Adrenal gland (tissue), 12 donors: Measurements from ENCODE around the gene MAP3K7. TPM values are rescaled to one million over a fixed set of nuclear protein-coding genes. Genes with fewer than 3 reads are reported as not detected.

Experiments
- DNase-seq, 7 donors: peaks; one replicate each; pipeline ENCODE4 v3.0.0-alpha.2; 2019 to 2020
- H3K27ac ChIP-seq, 5 donors: fragments of 200-600 bp; sonication (generic) in 4 of 5; 1 replicate in 3 of 5; 2 replicates in 2 of 5; pipeline versions ENCODE4 v1.5.1 to v1.8.0; 2016 to 2020; ENCODE audit warnings: mild to moderate bottlenecking in 1 of 5
- H3K27me3 ChIP-seq: fragments of 200-600 bp; 2 replicates; pipeline ENCODE4 v1.8.0; 2021
- H3K36me3 ChIP-seq, 2 donors: fragments of 200-600 bp; replicated peaks in 1 of 2; 1 replicate in 1 of 2; 2 replicates in 1 of 2; pipeline versions ENCODE4 v1.5.1 to v1.8.0; 2018 to 2022
- H3K4me1 ChIP-seq, 2 donors: fragments of 200-600 bp; replicated peaks in 1 of 2; 1 replicate in 1 of 2; 2 replicates in 1 of 2; pipeline versions ENCODE4 v1.5.1 to v1.8.0; 2018 to 2021
- H3K4me3 ChIP-seq, 4 donors: fragments of 200-600 bp; sonication (generic) in 3 of 4; one replicate each; pipeline ENCODE4 v1.5.1; 2016 to 2018
- H3K9me3 ChIP-seq, 3 donors: fragments of 200-600 bp; sonication (generic) in 1 of 3; replicated peaks in 1 of 3; 1 replicate in 2 of 3; 2 replicates in 1 of 3; pipeline versions ENCODE4 v1.5.1 to v1.8.0; 2016 to 2021
- POLR2A ChIP-seq, 2 donors: fragments of 450-650 bp; IDR thresholded peaks; one replicate each; pipeline ENCODE4 v1.6.1; 2017; ENCODE audit warnings: antibody characterized with exemption in 2 of 2, mild to moderate bottlenecking in 2 of 2, moderate library complexity in 1 of 2
- WGBS, 4 donors: extraction: QIAGEN DNeasy Blood & Tissue Kit in 2 of 4; methylation state at CpG; one replicate each; pipeline versions ENCODE4 v1.1.5 to v1.1.7; 2013 to 2017; 5-methylcytosine and 5-hydroxymethylcytosine counted together
- intact Hi-C, 2 donors: fragments of 100-400 bp; cut with DNase I; formaldehyde crosslinking; loops; one replicate each; pipeline versions ENCODE4 v1.14.1 to v1.15.0; 2022 to 2023
- polyA plus RNA-seq, 3 donors: library from polyadenylated mRNA; stranded (reverse); fragments of 200-250 nt in 2 of 3; fragments of 350-450 nt in 1 of 3; fragmentation: Illumina TruSeq in 1 of 3; extraction: RNeasy Lipid Tissue Mini Kit (QIAGEN cat#74804) in 1 of 3; gene quantifications; one replicate each; pipeline ENCODE4 v1.2.3, GENCODE V29; 2013 to 2014
- total RNA-seq, 9 donors: library from RNA; depleted of rRNA in 4 of 9; stranded (reverse); fragments of >200 nt in 4 of 9; fragments of 120-200 nt in 1 of 9; fragmentation: NEBNext Ultra II Directional in 1 of 9; extraction: Animal tissue kit (Norgen Biotek cat#: 25700) in 1 of 9; gene quantifications; one replicate each; pipeline versions ENCODE4 v1.1.0 to v1.2.4, GENCODE V29; 2013 to 2023
- TF ChIP-seq, protein P1 (sequence below), 6 experiments: fragments of 450-650 bp in 4 of 6; fragments of 200-600 bp in 2 of 6; sonication (generic) in 1 of 6; IDR thresholded peaks; 1 replicate in 5 of 6; 2 replicates in 1 of 6; pipeline versions ENCODE4 v1.5.1 to v1.8.0; 2016 to 2021; ENCODE audit warnings: antibody characterized with exemption in 6 of 6, mild to moderate bottlenecking in 2 of 6, moderate library complexity in 1 of 6
- donor health status: healthy with polysubstance abuse.
- donor health status: Bipolar disorder and iron deficiency.
- donor health status: DM: yes; HTN: yes; CAD: no.
- donor health status: DM: no; HTN: no; CAD: no.
- donor health status: DM: no; HTN: no; CAD: no.
- donor health status: DM: yes; HTN: yes; CAD: no.

Gene MAP3K7
- total and polyA plus RNA-seq, 12 donors: 14.4 to 35.1 (median 21.1) TPM

- peaks cover 0 to 7% of the 10 kb centered on the region in 2 donors for H3K4me1 ChIP-seq
- TF ChIP-seq, protein P1, sequence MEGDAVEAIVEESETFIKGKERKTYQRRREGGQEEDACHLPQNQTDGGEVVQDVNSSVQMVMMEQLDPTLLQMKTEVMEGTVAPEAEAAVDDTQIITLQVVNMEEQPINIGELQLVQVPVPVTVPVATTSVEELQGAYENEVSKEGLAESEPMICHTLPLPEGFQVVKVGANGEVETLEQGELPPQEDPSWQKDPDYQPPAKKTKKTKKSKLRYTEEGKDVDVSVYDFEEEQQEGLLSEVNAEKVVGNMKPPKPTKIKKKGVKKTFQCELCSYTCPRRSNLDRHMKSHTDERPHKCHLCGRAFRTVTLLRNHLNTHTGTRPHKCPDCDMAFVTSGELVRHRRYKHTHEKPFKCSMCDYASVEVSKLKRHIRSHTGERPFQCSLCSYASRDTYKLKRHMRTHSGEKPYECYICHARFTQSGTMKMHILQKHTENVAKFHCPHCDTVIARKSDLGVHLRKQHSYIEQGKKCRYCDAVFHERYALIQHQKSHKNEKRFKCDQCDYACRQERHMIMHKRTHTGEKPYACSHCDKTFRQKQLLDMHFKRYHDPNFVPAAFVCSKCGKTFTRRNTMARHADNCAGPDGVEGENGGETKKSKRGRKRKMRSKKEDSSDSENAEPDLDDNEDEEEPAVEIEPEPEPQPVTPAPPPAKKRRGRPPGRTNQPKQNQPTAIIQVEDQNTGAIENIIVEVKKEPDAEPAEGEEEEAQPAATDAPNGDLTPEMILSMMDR (IDR thresholded peaks at IDR 0.05): no peak
- TF ChIP-seq POLR2A (IDR thresholded peaks at IDR 0.05): no peak
- H3K27ac ChIP-seq: no peak overlapping the region
- WGBS, 4 donors: 80 to 90% (median 84%) methylated on average over 1 of the region's 1 CpG
- no peak for DNase-seq
- H3K27me3 ChIP-seq: no peaks in the 10 kb centered on the region
- intact Hi-C loops: no loop called here
- H3K36me3 ChIP-seq: no peaks in the 10 kb centered on the region
- H3K4me3 ChIP-seq: no peak overlapping the region
- H3K9me3 ChIP-seq: no peaks in the 10 kb centered on the region
Observed at GRCh38 chr6:90530882-90531281, 56.0 kb downstream of the MAP3K7 start.

- H3K9me3 ChIP-seq: no peaks in the 10 kb centered on the region
- no peak overlapping the region for H3K27ac ChIP-seq
- no peak for DNase-seq
- H3K4me3 ChIP-seq: no peak overlapping the region
- TF ChIP-seq, protein P1 (IDR thresholded peaks at IDR 0.05): no peak
- no peak for TF ChIP-seq POLR2A (IDR thresholded peaks at IDR 0.05)
- H3K36me3 ChIP-seq: peaks cover 0 to 5% of the 10 kb centered on the region in 2 donors
- 95 to 100% (median 97%) methylated on average over 4 of the region's 4 CpGs for WGBS, 4 donors
- intact Hi-C loops: no loop called here
- peaks cover 0 to 7% of the 10 kb centered on the region in 2 donors for H3K4me1 ChIP-seq
- no peaks in the 10 kb centered on the region for H3K27me3 ChIP-seq
Observed at GRCh38 chr6:90525421-90525820, 61.5 kb downstream of the MAP3K7 start.

DNA sequence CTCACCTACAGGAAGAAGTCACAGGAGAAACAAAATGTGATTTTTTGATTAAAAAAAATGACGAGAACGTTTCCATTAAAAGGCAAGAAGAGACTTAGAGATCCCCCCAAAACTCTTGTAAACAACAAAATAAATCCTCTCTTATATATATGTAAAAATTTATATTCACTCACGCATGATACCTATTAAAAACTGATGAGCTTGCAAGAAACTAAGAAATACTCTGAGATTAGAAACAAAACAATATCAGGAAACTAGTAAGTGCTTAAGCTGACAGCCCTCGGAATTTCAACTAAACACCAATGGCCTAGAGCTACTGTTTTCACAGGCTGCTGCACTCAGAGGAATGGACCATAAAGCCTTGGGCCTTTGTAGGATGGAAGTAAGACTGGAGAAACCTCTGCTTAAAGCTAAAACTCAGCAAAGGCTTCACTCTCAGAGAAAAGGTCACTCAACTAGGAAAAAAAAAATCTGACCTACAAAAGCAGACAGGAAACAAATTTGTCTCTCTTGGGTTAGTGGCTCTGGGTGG is 63.0 kb downstream of the MAP3K7 start:
- Histone ChIP-seq H3K4me3 (no peak overlapping the region), H3K36me3 (peaks cover 0 to 10% of the 10 kb centered on the region in 2 donors), H3K27me3 (no peaks in the 10 kb centered on the region), H3K27ac (no peak overlapping the region), H3K9me3 (no peaks in the 10 kb centered on the region), H3K4me1 (peaks cover 0 to 7% of the 10 kb centered on the region in 2 donors)
- DNase-seq: no peak
- 78 to 86% (median 83%) methylated on average over 4 of the region's 4 CpGs for WGBS, 4 donors
- TF ChIP-seq, protein P1 (IDR thresholded peaks at IDR 0.05): no peak
- intact Hi-C loops: no loop called here

GRCh38 chr6:90521955-90522354 is 64.9 kb downstream of the MAP3K7 start:
- peaks cover 0 to 16% of the 10 kb centered on the region in 2 donors for H3K36me3 ChIP-seq
- 96 to 97% (median 97%) methylated on average over 1 of the region's 1 CpG for WGBS, 4 donors
- TF ChIP-seq, protein P1 (IDR thresholded peaks at IDR 0.05): no peak
- TF ChIP-seq POLR2A (IDR thresholded peaks at IDR 0.05): no peak
- H3K9me3 ChIP-seq: no peaks in the 10 kb centered on the region
- DNase-seq: no peak
- no peaks in the 10 kb centered on the region for H3K27me3 ChIP-seq
- intact Hi-C loops: no loop called here
- H3K27ac ChIP-seq: no peak overlapping the region
- H3K4me1 ChIP-seq: peaks cover 0 to 4% of the 10 kb centered on the region in 2 donors
- no peak overlapping the region for H3K4me3 ChIP-seq
